Trophoblast cell (in vitro differentiated cells and primary cell): ENCODE data around the gene GGTLC2.

Experiments used
- DNase-seq, 2 donors: peaks; one replicate each; pipeline ENCODE4 v3.0.0-alpha.2; 2016
- H2AFZ ChIP-seq: 2 replicates; pipeline ENCODE4 v1.6.1; 2013; ENCODE audit warnings: low read length, moderate library complexity, mild to moderate bottlenecking; ENCODE audit not compliant: insufficient read depth, poor library complexity
- H2AK5ac ChIP-seq: 2 replicates; pipeline ENCODE4 v1.6.1; 2013; ENCODE audit warnings: mild to moderate bottlenecking, low read length
- H2BK120ac ChIP-seq: 2 replicates; pipeline ENCODE4 v1.6.1; 2013; ENCODE audit warnings: low read length, mild to moderate bottlenecking, moderate library complexity; ENCODE audit not compliant: insufficient read depth, poor library complexity
- H2BK12ac ChIP-seq: 2 replicates; pipeline ENCODE4 v1.6.1; 2013; ENCODE audit warnings: mild to moderate bottlenecking, low read length, moderate library complexity
- H2BK5ac ChIP-seq: 2 replicates; pipeline ENCODE4 v1.6.1; 2013; ENCODE audit warnings: low read length, low read depth, moderate library complexity, mild to moderate bottlenecking; ENCODE audit not compliant: poor library complexity
- H3K14ac ChIP-seq: 2 replicates; pipeline ENCODE4 v1.6.1; 2013; ENCODE audit warnings: mild to moderate bottlenecking, low read length
- H3K18ac ChIP-seq: 2 replicates; pipeline ENCODE4 v1.6.1; 2013; ENCODE audit warnings: mild to moderate bottlenecking, low read length
- H3K23ac ChIP-seq: 2 replicates; pipeline ENCODE4 v1.6.1; 2013; ENCODE audit warnings: low read length
- H3K27ac ChIP-seq: 2 replicates; pipeline ENCODE4 v1.5.1; 2013; ENCODE audit warnings: low read depth, mild to moderate bottlenecking, inconsistent platforms, low read length, moderate library complexity
- H3K27me3 ChIP-seq: 2 replicates; pipeline ENCODE4 v1.6.1; 2013; ENCODE audit warnings: inconsistent platforms, mild to moderate bottlenecking, low read length, moderate library complexity; ENCODE audit not compliant: insufficient read depth
- H3K36me3 ChIP-seq, 2 experiments: 1 replicate in 1 of 2; 2 replicates in 1 of 2; pipeline ENCODE4 v1.6.1; 2013; ENCODE audit warnings: low read length in 2 of 2, mild to moderate bottlenecking in 2 of 2, moderate library complexity in 1 of 2; ENCODE audit not compliant: insufficient read depth in 2 of 2, control insufficient read depth in 1 of 2
- H3K4ac ChIP-seq: 2 replicates; pipeline ENCODE4 v1.6.1; 2013; ENCODE audit warnings: low read depth, mild to moderate bottlenecking, low read length, moderate library complexity
- H3K4me1 ChIP-seq, 2 experiments: 1 replicate in 1 of 2; 2 replicates in 1 of 2; pipeline ENCODE4 v1.6.1; 2013; ENCODE audit warnings: low read length in 2 of 2, mild to moderate bottlenecking in 2 of 2, moderate library complexity in 1 of 2; ENCODE audit not compliant: insufficient read depth in 2 of 2, control insufficient read depth in 1 of 2
- H3K4me2 ChIP-seq: 2 replicates; pipeline ENCODE4 v1.6.1; 2013; ENCODE audit warnings: inconsistent platforms, mild to moderate bottlenecking, low read length, moderate library complexity
- H3K4me3 ChIP-seq: 2 replicates; pipeline ENCODE4 v1.5.1; 2013; ENCODE audit warnings: mild to moderate bottlenecking, low read depth, low read length, inconsistent platforms
- H3K79me1 ChIP-seq: one replicate; pipeline ENCODE4 v1.6.1; 2013; ENCODE audit warnings: low read length
- H3K79me2 ChIP-seq: 2 replicates; pipeline ENCODE4 v1.6.1; 2013; ENCODE audit warnings: low read length, mild to moderate bottlenecking; ENCODE audit not compliant: control insufficient read depth, insufficient read depth, poor library complexity
- H3K9ac ChIP-seq: 2 replicates; pipeline ENCODE4 v1.6.1; 2013; ENCODE audit warnings: mild to moderate bottlenecking, low read length
- H3K9me3 ChIP-seq: 2 replicates; pipeline ENCODE4 v1.6.1; 2013; ENCODE audit warnings: low read depth, mild to moderate bottlenecking, control low read depth, inconsistent platforms, low read length; ENCODE audit not compliant: insufficient read depth
- H4K12ac ChIP-seq: 2 replicates; pipeline ENCODE4 v1.6.1; 2013; ENCODE audit warnings: low read depth, mild to moderate bottlenecking, low read length, moderate library complexity
- H4K8ac ChIP-seq: 2 replicates; pipeline ENCODE4 v1.6.1; 2013; ENCODE audit warnings: low read depth, mild to moderate bottlenecking, low read length, moderate library complexity
- H4K91ac ChIP-seq: one replicate; pipeline ENCODE4 v1.6.1; 2013; ENCODE audit warnings: low read depth, mild to moderate bottlenecking, low read length, moderate library complexity
- WGBS: extraction: QIAGEN DNeasy Blood & Tissue Kit; methylation state at CpG from one replicate; pipeline ENCODE4 v1.1.7; 2013; ENCODE audit warnings: missing lambda C conversion rate; ENCODE audit not compliant: insufficient read length, insufficient coverage; ENCODE audit errors: extremely low coverage; 5-methylcytosine and 5-hydroxymethylcytosine counted together

GGTLC2 gene

DNA sequence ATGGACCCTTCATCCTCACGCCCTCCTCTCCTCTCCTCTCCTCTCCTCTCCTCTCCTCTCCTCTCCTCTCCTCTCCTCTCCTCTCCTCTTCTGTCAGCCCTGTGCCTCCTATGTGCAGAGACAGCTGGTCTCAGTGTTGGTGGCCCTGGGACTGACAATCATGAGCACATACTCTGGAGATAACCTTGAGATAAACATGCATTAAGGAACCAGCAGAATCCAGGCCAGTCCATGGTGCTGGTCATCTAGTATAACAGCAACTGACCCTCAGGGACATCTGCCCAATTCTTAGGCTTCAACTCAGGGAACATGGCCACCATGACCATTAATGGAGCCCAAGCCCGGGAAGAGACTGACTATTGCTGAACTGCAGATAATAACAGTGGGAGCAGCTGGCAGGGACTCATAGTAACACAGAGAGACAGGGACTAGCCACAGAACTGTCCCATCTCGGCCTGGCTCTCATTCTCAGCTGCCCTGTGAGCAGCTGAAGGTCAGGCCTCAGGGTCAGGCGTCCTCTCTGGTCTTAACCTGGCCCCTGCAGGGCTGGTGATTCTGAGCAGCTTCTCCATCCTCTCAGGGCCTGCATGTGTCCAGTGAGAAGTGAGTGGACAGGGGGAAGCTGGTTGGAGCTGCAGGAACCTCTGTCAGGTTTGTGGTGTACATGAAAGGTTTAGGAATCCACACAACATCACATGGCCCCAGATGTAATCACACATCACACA lies 45.4 kb downstream of the GGTLC2 start:
- no CpG with 5 or more reads among the region's 4 CpGs for WGBS
- no peak for DNase-seq

DNA sequence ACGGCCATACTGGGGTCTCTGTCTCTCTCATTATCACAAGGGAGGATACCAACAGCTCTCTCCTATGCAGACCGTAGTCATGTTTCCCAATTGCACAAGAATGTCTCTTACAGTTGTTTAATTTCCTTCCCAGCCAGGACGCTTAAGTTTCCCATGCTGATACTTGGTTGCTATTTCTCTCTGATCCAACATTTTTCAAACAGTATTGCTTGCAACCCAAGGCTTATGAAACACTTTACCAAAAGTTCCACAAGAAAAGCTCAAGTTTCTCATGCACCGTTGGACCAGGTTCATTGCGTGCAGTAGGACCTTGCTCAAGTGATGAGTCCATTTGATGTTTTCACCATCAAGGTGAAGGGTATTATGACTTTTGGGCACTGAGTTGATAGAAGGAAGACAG lies 46.6 kb downstream of the GGTLC2 start:
- Histone ChIP-seq H3K4ac (no peak overlapping the region), H2AFZ (no peak overlapping the region), H3K4me3 (no peak overlapping the region), H3K9ac (no peak overlapping the region), H3K9me3 (no peaks in the 10 kb centered on the region), H3K23ac (no peak overlapping the region), H2BK12ac (no peak overlapping the region), H3K36me3 (no peaks in the 10 kb centered on the region), H3K4me2 (no peak overlapping the region), H2BK120ac (no peak overlapping the region), H3K4me1 (no peaks in the 10 kb centered on the region), H4K8ac (no peak overlapping the region), H2AK5ac (no peak overlapping the region), H3K79me2 (no peaks in the 10 kb centered on the region), H4K12ac (no peak overlapping the region), H3K18ac (no peak overlapping the region), H2BK5ac (no peak overlapping the region), H4K91ac (no peak overlapping the region), H3K79me1 (no peaks in the 10 kb centered on the region), H3K27ac (no peak overlapping the region), H3K14ac (no peak overlapping the region), H3K27me3 (no peaks in the 10 kb centered on the region)
- no CpG with 5 or more reads among the region's 5 CpGs for WGBS
- DNase-seq, result no peak

More for the DNA sequence above, 45.4 kb downstream of the GGTLC2 start:
- H3K79me2 ChIP-seq, result no peaks in the 10 kb centered on the region
- no peak overlapping the region for H2AFZ ChIP-seq
- no peak overlapping the region for H4K91ac ChIP-seq
- H3K4ac ChIP-seq, result no peak overlapping the region
- no peaks in the 10 kb centered on the region for H3K36me3 ChIP-seq
- no peak overlapping the region for H3K23ac ChIP-seq
- H2BK12ac ChIP-seq, result no peak overlapping the region
- no peak overlapping the region for H3K18ac ChIP-seq
- no peak overlapping the region for H3K27ac ChIP-seq
- no peak overlapping the region for H4K12ac ChIP-seq
- H3K9ac ChIP-seq, result no peak overlapping the region
- no peaks in the 10 kb centered on the region for H3K79me1 ChIP-seq
- H3K4me3 ChIP-seq, result no peak overlapping the region
- H3K14ac ChIP-seq, result no peak overlapping the region
- H2AK5ac ChIP-seq, result no peak overlapping the region
- H3K4me2 ChIP-seq, result no peak overlapping the region
- no peak overlapping the region for H2BK5ac ChIP-seq
- no peak overlapping the region for H4K8ac ChIP-seq
- H3K4me1 ChIP-seq, result no peaks in the 10 kb centered on the region
- H2BK120ac ChIP-seq, result no peak overlapping the region
- H3K9me3 ChIP-seq, result no peaks in the 10 kb centered on the region
- no peaks in the 10 kb centered on the region for H3K27me3 ChIP-seq

DNA sequence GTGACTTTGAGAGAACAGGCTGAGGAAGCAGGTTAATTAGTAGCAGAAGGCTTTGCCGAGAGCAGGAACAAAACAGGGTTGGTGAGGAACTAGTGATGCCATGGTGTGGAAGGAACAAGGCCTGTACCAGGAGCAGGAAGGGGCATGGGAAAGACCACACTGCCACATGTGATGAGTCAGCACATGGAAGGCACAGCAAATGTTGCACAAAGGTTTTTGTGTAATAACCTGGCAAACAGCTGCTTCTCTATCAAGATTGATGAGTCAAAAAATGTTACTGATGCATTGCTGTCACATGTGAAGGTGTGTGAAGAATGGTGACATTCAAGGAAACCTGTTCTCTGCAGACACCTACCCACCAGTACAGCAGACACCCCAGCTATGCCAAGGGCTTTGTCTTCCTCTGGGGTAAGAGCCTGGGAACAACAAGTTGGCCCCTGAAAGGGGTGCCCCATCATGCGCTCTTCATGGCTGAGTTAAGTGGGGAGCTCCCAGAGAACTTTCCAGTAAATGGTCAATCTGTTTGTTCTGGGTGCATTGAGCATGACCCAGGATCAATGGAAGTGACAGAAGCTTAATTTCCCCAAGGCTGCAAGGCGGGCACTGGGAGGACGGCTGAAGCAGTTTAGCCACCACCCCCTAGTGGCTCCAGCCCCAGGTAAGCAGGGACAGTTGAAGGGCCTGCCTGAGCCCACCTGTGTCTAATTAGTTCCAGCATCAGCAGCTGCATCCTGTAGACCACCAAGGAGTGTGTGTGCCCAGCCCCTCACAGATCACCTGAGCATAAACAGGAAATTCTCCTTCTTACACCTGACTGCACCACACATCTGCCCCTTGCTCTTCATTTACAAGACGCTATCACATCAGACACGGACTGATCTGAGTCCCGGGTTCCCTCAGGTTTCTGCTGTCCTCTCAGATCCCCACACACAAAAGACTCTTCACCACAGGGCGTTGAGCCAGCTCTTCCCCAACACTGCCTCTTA lies 47.6 kb downstream of the GGTLC2 start:
- H2AFZ ChIP-seq, result no peak overlapping the region
- H3K18ac ChIP-seq, result no peak overlapping the region
- no peak overlapping the region for H3K23ac ChIP-seq
- H2BK12ac ChIP-seq, result no peak overlapping the region
- H4K91ac ChIP-seq, result no peak overlapping the region
- H3K14ac ChIP-seq, result no peak overlapping the region
- H2BK120ac ChIP-seq, result no peak overlapping the region
- H3K4me1 ChIP-seq, result no peaks in the 10 kb centered on the region
- H2AK5ac ChIP-seq, result no peak overlapping the region
- no peak overlapping the region for H3K4ac ChIP-seq
- no CpG with 5 or more reads among the region's 8 CpGs for WGBS
- no peak overlapping the region for H4K8ac ChIP-seq
- no peaks in the 10 kb centered on the region for H3K27me3 ChIP-seq
- no peaks in the 10 kb centered on the region for H3K79me2 ChIP-seq
- H2BK5ac ChIP-seq, result no peak overlapping the region
- H3K4me3 ChIP-seq, result no peak overlapping the region
- DNase-seq, result peak; percentile 56 to 87
- no peak overlapping the region for H3K27ac ChIP-seq
- H3K9me3 ChIP-seq, result no peaks in the 10 kb centered on the region
- H3K4me2 ChIP-seq, result no peak overlapping the region
- no peaks in the 10 kb centered on the region for H3K36me3 ChIP-seq
- no peaks in the 10 kb centered on the region for H3K79me1 ChIP-seq
- no peak overlapping the region for H3K9ac ChIP-seq
- no peak overlapping the region for H4K12ac ChIP-seq

DNA sequence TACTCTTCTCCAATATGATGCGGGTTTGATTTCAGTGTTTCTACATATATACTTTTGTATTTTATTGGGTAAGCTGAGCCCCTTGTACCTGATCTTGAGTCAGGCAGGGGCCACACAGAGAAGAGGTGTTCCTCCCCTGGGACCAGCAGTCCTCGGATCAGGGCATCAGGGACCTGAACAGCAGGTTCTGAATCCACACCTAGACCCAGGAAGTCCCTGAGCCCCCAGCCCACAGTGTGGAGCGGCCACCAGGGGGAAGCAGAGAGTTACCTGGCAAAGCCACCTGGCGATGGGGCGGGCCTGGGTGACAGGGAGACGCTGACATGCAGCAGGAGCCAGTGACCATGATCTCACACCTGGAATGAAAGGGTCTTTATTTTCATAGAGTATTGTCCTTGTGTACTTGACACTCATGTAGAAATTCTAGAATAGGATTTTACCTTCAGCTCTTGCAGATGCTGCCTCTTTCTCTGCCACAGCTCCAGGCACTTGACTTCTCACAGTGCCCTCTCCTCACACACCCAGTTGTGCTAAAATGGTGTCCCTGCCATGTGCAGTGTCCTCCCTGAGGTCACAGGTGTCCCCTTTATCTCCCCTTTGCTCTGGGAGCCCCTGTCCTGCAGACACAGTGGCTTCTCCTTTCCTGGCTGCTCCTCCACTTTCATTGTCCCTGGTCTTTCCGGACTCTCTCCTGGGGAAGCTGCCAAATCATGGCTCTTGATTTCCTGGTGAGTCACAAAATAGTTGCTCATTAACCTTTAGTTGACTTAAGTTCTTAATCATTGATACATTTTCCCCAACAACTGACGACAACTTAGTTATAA lies 48.5 kb downstream of the GGTLC2 start:
- no peak overlapping the region for H3K9ac ChIP-seq
- H4K91ac ChIP-seq, result no peak overlapping the region
- no peak overlapping the region for H3K4me2 ChIP-seq
- peak; percentile 61 to 90 for DNase-seq
- no peaks in the 10 kb centered on the region for H3K36me3 ChIP-seq
- no peak overlapping the region for H3K14ac ChIP-seq
- H2BK5ac ChIP-seq, result no peak overlapping the region
- no peak overlapping the region for H2AK5ac ChIP-seq
- H3K4ac ChIP-seq, result no peak overlapping the region
- H2BK12ac ChIP-seq, result no peak overlapping the region
- no peaks in the 10 kb centered on the region for H3K4me1 ChIP-seq
- H3K79me2 ChIP-seq, result no peaks in the 10 kb centered on the region
- H3K27me3 ChIP-seq, result no peaks in the 10 kb centered on the region
- H3K23ac ChIP-seq, result no peak overlapping the region
- H3K79me1 ChIP-seq, result no peaks in the 10 kb centered on the region
- H3K4me3 ChIP-seq, result no peak overlapping the region
- H3K27ac ChIP-seq, result no peak overlapping the region
- no peak overlapping the region for H4K12ac ChIP-seq
- no peak overlapping the region for H2BK120ac ChIP-seq
- H2AFZ ChIP-seq, result no peak overlapping the region
- no peak overlapping the region for H3K18ac ChIP-seq
- no peak overlapping the region for H4K8ac ChIP-seq
- no peaks in the 10 kb centered on the region for H3K9me3 ChIP-seq
- WGBS, result no CpG with 5 or more reads among the region's 8 CpGs
